HG02938 (cell line): ENCODE measurements around the gene RIC3.

Experiments used
- ATAC-seq: cut with Tn5 transposase; IDR thresholded peaks from one replicate; pipeline ENCODE4 v1.9.1; 2021; ENCODE audit warnings: mild to moderate bottlenecking, moderate library complexity; ENCODE audit not compliant: unreplicated experiment

Gene RIC3

DNA sequence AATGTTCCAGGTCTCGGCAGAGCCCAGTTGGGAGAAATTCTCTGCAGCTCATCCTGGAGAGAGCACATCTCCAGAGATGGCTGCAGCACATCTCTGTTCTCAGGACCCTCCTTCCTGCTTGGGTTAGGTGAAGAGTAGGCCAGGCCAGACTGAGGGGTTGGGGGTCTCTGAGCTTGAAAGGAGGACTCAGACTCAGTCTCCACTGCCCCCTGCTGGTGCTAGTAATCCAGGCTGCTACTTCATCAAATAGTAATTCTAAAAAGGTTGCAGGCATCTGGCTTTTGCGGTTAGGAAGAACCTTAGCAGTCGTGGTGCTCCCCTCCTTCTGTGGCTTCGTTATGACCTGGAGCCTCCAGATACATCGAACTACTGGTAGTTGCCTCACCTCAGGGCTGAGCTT, 78.1 kb downstream of the RIC3 start:
- no peak for ATAC-seq

DNA sequence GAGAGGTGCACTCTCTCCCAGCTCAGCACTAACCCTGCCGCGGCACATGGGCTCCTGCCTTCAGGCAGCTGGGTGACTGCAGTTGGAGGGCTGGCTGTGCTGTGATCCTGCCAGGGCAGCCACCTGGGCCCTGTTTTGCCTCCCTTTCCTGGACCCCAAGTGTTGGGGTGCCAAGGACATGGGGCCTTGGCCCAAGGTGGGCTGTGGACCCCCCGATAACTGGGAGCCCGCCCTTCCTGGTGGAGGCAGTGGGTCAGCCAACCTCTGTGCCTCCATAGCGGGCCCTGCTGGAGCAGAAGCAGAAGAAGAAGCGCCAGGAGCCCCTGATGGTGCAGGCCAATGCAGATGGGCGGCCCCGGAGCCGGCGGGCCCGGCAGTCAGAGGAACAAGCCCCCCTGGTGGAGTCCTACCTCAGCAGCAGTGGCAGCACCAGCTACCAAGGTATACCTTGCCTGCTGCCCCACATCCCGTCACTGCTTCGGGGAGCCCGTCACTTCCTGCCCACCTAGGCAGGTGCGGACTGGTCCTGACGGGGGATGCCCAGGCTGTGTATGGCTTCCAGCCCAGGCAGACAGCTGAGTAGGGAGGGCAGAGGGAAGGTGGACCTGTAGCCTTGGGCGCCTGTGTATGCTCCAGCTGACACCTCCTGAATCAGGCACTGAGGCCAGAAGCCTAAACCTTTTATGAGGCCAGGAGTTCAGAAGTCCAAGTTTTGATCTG, 78.9 kb downstream of the RIC3 start:
- no peak for ATAC-seq

DNA sequence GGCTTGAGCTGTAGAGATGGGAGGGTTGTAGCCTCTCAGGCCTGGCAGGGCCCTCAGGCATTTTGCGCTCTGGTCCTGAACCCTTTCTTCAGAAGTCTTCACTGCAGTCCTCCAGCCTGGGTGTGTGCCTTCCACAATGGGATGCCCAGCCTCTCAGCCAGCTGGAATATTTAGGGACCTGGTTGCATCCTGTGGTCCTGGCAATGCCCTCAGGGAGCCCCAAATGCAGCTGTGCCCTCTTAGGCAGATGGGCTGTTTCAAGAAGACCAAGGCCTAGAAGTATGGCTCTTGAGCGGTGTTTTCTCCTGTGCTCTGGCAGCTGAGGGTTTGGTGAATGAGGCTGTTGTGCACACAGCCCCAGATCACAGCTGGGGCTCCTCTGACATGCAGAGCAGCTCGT, 81.1 kb downstream of the RIC3 start:
- no peak for ATAC-seq

DNA sequence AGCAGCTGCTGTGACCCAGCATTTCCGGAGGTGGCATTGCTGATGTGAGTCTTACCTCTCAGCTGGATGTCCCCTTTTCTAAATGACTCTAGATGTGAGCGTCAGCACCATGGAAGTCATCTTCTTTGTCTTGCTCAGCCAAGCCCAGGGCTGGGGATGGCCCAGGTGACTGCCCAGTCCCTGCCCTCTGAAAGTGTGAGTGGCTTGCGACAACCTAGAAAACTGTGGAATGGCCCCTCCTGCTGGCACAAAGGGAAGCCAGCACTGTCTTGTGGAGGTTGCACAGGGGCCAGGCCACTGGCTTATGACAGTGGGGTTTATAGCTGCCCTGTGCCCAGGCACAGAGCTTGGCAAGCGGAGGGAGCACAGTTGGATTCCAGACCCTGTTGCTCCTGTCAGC, 81.6 kb downstream of the RIC3 start:
- no peak for ATAC-seq

DNA sequence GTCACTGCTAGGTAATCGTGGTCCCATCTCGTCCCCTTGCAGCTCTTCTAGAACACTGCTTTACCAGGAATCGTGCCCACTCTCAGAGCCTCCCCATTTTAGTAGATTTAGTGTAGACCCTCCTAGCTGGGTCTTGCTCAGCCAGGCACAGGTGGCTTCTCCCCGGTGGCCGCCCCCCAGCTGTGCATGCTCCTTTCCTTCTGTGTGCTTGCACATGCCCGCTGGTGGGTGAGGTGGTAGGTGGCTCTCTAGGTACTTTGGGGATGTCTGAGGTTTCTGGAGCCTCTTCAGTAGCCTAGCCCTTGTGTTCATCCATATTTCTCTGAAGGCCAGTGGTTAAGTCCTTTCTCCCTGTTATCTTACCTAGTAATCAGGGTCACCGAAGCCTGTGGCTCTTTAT, 82.3 kb downstream of the RIC3 start:
- no peak for ATAC-seq

DNA sequence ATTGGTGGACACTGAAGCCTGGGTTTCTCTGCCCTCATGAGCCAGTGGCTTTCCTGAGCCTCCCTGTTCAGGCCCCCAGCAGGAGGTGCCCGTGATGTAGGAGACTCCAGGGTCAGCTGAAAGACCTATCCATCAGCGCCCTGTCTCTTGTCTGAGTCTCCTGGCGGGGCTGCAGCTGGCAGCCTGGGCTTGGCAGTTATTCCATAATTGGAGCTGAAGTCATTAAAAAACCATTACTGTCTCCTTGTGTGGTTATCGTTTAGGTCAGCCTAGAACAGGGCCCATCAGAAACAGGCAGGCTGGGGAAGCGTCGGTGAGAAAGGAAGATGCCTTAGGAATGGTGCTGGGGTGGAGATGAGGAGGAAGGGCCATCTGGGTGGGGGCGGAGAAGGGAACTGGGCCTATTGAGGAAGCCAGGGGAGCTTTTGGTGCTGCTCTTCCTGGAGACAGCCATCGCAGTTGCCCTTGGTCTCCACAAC, 82.8 kb downstream of the RIC3 start:
- ATAC-seq: no peak

DNA sequence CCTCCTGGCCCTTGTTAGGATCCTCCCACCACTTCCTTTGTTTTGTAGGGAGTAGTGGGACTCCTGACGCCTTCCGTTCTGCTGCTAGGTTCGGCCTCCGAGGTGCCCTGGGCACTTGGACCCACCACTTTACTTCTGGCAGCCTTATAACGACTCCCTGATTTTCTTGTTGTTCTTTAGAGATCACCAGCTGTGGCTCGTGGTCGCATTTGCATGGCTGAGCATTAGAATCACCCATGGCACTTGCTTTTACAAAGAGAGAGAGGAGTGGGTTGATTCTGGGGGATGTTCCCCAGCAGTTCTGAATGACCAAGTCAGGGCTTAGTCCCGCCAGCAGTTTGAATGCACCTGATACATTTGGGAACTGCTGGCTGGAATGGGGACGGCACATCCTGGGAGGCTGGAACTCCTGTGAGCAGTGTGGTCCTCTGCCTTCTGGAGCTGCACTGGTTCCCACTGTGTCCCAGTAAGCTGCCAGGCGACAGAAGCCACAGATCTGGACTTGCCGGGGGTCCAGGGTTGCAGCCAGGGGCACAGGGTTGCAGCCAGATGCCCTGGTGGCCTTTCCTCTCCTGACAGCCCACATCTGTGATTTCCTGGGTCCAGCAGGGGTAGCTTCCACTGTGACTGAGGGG, 83.7 kb downstream of the RIC3 start:
- no peak for ATAC-seq

DNA sequence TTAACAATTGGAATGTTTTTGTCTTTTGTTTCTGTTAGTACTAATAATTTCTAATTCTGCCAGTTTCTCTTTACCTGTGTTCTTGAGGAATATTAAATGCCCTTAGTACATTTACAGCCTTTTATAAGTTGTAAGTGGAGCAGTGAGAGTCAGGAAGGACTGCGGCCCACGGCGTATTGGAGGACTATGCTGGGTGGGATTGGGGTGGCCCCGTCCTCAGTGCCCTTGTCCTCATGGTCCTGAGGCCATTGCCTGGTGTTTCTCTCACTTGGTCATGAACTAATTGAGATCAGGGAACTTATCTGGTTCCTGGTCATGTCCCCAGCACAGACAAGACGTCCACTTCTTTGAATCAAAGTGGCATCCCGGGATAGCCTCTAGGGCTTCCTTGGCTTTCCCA, 84.5 kb downstream of the RIC3 start:
- no peak for ATAC-seq

DNA sequence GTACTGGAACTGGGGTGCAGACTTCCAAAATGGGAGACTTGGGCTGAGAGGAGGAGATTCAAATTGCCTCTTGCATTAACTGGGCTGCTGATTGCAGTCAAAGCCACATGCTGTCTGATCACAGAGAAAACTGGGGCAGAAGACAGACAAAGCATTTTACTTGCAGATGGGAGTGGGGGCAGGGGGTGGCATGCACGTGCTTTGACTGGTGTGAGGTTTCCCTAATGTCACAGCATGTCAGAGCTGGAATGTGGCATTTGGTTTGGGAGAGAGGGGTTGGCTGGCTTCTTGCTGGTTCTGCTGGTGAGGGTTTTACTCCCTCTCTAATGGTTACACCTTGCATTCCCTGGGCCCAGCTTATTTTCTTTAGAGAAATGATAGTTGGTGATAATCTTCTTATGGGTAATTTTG, 84.9 kb downstream of the RIC3 start:
- ATAC-seq: no peak

DNA sequence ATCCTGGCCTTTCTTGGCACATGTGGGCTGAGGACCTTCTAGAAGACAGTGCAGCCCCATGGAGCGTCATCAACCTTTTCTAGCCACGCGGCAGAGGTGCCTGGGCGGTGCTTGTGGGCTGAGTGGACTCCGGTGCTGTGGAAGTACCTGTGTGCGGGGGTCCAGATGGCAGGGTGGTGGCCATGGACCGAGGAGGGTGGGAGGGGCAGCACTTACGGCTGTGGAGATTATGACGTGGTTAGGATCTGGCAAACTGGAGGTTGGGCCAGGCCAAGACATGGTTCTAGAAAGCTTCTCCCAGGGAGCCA, 85.8 kb downstream of the RIC3 start:
- ATAC-seq: no peak

DNA sequence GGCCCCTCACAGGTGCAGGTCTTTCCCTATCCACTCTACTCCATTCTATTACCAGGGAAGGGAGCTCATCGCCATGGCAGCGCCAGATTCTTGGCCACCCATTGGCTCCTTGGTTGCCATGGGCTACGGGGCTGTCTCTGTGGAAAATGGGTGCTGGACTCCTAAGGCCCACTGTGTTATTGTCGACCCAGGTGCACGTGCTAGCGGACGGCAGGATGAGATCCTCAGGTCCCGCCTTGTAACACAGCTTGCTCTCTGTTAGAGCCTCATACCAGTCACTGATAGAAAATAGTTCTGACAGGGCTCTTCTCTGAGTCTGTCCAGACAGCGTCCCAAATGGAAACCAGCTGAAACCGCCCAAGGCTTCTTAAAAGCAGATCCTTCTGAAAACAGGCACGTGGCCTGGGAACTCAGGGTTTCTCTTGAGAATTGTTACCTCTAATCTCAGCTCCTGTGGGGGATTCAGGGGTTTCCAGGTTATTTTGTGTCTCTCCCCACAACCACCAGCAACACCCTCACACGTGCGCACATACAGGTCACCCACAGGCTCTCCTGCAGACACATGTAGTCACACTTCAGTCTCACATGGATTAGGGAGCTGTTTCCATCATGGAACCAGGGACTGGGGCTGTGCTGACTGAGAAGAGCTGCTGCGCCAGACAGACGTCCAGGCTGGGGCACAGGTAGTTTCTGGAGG, 86.3 kb downstream of the RIC3 start:
- no peak for ATAC-seq

DNA sequence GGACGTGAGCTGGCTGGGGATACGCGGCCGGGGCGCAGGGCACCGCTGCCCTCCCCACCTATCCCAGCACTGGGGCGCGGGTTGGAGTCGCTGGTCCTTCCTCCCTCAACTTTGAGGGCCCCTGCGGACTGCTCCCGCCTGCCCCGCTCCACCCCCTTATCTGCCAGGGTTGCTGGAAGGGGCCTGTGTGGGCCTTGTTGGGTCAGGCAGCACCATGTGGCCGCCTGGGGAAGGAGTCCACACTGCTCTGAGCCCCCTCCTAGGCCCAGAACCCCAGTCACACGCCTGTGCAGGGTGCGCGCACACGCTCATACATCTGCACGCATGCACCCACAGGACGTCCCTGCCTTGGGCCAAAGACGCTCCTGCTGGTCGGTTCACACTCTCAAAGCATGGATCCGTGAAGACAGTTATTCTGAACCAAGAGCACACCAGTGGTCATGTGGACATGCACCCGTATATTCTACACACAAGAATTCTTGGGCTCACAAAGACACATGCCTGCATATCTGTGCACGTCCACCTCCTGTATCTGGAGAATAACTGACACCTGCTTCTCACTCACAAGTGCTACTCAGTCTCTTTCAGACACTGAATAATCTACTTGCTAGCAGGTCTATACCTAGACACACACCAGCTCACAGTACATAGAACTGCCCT, 87.1 kb downstream of the RIC3 start:
- no peak for ATAC-seq

DNA sequence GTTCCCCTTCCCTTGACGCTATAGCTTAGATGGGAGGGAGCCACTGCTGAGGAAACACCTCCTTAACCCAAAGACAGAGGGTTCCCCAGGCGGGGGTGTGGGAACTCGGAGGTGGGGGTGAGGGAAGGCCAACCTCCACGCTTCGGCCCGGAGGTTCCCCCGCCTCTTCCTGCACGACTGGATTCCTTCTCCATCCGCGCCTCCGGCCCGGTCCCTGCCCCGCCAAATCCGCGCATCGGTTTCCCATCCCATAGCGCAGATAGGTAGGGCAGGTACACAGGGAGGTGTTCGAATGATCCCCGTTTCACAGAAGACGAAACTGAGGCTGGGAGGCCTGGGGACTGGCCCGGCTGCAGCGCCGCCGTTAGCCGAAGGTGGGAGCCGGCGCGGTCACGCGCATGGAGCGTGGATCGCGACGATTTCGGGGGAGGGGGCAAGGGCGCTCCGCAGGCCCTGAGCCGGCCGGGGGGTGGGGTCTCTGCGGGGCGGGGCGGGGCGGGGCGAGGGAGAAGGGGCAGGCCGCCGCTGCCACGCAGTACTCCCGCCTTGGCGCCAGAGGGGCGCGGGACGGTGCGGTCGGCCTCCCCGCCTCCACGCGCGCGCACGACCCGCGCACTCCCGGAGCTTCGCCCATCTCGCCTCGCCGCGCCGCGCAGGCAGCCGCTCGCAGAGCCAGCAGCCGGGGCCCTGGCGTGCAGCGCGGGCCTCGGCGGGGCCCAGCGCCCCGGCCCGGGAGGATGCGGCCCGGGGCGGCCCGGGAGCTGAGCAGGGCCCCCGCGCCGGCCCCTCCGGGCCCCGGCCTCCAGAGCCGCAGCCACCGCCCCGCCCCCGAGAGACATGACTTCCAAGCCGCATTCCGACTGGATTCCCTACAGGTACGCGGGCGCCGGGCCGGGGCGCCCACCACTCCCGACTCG, 87.9 kb downstream of the RIC3 start, which contains the start of gene TUB:
Gene TUB, plus strand, starts transcription at position 538 of the 917 bp plus-strand sequence. Its CDS starts 300 bp downstream, at position 838.
- ATAC-seq: no peak

DNA sequence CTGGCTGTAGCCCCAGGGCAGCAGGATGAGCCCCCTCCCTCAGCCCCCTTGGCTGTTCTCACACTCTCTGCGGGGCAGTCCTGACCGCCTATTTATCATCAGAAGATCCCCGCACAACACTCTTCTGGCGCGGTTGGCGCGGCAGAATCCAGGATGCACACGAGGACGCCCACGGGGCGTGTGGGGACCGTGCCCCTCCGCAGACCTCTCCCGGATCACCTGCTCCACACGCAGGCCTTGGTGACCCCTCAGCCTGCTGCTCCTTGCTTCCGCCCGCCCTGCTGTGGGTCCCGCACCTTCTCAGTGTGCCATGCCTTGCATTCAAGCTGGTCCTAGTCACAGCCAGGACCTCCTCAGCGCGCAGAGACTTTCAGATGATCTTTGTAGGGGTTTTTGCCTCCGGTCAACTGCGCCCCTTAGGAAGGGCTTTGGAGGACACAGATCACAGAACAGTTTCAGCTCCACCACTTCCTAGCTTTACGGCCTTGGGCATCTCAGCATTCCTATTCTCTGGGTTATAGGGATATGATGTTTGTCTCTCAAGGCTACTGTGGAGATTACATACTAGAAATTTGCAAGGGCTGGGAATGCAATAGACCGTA, 88.7 kb downstream of the RIC3 start:
- ATAC-seq: no peak

DNA sequence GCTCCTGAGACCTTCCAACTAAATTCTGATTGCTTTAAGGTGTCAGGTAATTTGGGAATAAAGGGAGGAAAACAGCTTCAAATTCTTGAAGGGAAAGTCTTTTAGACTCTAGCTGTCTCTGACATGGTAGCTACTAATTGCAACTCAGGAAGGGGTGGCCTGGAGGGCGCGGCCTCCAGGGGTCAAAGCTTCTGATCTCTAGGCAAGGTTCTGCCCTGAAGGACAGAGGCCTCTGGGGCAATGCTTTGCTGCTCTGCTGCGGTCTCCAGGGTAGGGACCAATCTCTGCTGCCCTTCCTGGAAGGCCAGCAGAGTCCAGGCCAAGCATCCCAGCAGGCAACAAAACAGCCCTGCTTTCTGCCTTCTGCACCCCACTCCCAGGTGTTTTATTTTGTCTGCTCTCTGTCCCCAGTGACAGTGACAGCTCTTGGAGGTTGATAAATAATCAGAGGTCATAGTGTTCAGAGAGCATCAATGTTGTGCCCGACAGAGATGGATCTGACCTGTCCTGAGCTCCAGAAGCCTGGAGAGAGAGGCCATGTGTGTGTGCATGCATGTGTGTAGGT, 89.6 kb downstream of the RIC3 start:
- no peak for ATAC-seq

DNA sequence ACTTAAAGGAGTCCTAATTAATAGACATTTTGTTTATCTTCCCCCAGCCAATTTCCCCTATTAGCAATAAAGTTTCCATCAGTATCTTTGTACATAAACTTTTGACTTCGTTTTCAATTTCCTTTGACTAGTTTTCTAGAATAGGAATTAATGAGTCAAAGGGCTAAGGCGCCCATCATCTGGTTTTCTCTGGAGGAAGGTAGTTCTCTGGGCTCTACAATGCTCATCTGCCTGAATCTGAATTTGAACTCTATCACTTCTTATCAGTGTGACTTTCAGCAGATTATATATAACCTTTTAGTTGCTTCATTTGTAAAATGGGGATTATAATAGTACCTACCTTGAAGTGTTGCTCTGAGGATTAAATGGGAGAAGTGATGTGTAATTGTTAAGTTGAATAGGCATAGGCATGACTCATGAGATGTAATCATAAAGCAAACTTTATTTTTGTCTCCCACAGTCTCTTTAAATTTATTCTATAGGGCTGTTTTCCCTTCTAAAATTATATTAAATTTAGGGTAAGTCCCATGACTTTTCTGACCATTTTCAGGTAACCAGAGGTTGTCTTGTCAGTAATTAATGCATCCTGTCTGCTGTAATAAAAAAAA, 93.6 kb downstream of the RIC3 start:
- no peak for ATAC-seq

DNA sequence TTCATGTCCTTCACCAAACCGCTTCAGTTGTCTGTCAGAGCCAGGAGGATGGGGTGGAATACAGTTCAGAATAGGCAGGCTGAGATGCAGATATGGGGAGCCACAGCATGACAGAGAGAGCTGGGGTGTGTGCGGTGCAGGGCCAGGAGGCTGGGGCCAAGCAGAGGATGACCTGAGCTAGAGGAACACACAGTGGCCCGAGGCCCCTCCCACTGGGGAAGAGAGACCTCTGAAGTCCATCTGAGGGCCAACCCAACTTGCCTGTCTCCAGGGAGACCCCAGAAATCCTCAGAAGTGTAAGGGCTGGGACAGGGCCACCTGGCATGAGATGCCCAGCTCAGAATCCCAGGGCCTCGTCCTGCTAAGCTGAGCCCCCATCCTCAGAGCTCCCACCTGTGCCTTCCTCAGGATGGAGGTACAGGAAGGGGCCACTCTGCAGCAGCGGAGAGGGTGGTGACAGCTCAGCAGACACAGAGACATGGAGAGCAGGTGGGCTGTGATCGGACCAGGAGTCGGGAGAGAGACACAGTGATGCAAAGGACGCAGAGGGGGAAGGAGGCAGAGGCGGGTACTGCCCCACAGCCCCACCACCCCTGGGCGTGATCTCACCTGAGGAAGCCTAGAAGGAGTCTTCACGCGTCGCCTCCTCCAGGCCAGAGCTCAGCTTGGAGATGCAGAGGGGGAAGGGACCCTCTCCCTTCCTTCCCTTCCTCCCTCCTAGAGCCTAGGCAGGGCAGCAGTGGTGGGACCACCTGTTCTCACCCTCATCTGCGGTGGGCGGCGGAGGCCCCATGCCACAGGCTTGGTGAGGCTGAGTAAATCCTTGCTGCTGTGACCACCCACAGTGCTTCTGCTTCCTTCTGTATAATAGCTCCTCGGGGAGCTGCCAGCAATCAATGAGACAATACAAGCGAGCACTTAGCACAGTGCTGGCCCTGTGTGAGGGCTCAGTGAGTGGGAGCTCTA, 96.9 kb downstream of the RIC3 start:
- no peak for ATAC-seq

DNA sequence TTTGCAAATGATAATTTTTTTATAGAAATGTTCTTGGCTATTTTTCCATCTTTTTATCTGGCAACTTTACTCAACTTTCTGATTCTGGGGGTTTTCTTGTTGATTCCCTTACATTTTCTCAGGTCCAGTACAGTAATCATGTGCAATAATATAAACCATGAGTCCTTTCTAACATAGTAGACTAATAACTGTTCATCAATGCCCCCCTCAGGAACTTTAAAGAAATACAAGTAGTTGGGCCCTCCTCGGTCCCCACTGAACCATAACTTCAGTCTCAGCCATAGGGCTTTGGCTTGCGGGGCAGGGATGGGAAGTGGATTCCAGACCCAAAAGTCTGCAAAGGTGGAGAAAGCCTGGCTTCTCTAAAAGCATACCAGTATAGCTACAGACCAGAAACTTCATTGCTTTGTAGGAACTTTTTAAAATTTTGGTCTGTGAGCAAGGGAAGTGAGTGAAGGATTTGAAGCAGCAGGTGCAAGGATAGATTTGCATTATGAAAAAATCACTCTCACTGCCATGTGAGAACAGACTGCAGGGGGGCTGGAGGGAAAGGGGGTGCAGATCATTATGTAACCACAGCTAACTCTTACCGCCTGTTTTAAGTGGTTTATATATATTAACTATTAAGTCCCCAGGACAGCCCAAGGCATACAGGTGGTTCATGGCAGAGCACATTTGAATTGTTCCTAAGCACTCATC, 98.3 kb downstream of the RIC3 start:
- no peak for ATAC-seq
